Measurements from ENCODE around the gene EIF2S2.

DNA sequence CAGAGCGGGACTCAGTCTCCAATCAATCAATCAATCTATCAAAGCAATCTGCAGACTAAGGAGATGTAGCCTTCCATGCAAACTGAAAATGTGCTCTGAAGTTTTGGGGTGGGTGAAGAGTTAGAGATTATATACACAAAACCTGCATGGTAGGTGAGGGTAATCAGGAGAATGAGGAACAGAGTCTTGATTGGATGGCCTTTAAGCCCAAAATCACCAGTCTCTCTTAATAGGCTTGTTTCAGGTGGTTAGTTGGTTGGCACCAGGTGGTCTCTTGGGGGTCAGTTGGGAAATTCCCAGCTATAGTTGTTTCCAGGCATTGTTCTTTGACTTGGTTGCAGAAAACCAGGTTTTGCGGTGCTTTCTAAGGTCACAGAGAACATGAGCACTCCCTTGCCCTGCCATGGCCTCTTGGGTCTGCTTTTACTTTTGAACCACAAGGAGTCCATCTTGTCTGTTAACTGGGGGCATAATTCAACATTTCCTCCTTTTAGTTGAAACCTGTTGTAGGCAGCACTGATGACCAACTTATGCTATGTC is 33.3 kb upstream of the EIF2S2 start:
- TF ChIP-seq ESRRG (CRISPR knock-in tag; IDR thresholded peaks at IDR 0.05) (no peak), RARB (CRISPR knock-in tag; IDR thresholded peaks at IDR 0.05) (no peak), BACH2 (CRISPR knock-in tag; IDR thresholded peaks at IDR 0.05; ENCODE audit: borderline replicate concordance) (no peak), ZFP30 (CRISPR knock-in tag; IDR thresholded peaks at IDR 0.05) (no peak)
- TF ChIP-seq, protein P1, sequence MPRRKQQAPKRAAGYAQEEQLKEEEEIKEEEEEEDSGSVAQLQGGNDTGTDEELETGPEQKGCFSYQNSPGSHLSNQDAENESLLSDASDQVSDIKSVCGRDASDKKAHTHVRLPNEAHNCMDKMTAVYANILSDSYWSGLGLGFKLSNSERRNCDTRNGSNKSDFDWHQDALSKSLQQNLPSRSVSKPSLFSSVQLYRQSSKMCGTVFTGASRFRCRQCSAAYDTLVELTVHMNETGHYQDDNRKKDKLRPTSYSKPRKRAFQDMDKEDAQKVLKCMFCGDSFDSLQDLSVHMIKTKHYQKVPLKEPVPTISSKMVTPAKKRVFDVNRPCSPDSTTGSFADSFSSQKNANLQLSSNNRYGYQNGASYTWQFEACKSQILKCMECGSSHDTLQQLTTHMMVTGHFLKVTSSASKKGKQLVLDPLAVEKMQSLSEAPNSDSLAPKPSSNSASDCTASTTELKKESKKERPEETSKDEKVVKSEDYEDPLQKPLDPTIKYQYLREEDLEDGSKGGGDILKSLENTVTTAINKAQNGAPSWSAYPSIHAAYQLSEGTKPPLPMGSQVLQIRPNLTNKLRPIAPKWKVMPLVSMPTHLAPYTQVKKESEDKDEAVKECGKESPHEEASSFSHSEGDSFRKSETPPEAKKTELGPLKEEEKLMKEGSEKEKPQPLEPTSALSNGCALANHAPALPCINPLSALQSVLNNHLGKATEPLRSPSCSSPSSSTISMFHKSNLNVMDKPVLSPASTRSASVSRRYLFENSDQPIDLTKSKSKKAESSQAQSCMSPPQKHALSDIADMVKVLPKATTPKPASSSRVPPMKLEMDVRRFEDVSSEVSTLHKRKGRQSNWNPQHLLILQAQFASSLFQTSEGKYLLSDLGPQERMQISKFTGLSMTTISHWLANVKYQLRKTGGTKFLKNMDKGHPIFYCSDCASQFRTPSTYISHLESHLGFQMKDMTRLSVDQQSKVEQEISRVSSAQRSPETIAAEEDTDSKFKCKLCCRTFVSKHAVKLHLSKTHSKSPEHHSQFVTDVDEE (CRISPR knock-in tag; IDR thresholded peaks at IDR 0.05): no peak

Data from SK-N-SH treated with all-trans-retinoic acid at 6 μM for 48 hours (cell line).